ENCODE results near the gene FOXP1. TPM values are rescaled to one million over a fixed set of nuclear protein-coding genes. Genes with fewer than 3 reads are reported as not detected.

FOXP1 gene
- total RNA-seq, 1 donor from 2014 or later, result 33.2 TPM

GRCh38 chr3:71152039-71152891 is 431.3 kb downstream of the FOXP1 start:
- Histone ChIP-seq H3K36me3 (ENCODE audit: control insufficient read depth, insufficient read depth, low read length) (no peaks in the 10 kb centered on the region), H3K4me3 (ENCODE audit: low read depth, low read length) (no peak overlapping the region), H3K27me3 (ENCODE audit: control insufficient read depth, insufficient read depth, low read length) (no peaks in the 10 kb centered on the region)
- FAIRE-seq, result no peak
- DNase-seq (ENCODE audit: low read depth), result no peak
- TF ChIP-seq, protein P1, sequence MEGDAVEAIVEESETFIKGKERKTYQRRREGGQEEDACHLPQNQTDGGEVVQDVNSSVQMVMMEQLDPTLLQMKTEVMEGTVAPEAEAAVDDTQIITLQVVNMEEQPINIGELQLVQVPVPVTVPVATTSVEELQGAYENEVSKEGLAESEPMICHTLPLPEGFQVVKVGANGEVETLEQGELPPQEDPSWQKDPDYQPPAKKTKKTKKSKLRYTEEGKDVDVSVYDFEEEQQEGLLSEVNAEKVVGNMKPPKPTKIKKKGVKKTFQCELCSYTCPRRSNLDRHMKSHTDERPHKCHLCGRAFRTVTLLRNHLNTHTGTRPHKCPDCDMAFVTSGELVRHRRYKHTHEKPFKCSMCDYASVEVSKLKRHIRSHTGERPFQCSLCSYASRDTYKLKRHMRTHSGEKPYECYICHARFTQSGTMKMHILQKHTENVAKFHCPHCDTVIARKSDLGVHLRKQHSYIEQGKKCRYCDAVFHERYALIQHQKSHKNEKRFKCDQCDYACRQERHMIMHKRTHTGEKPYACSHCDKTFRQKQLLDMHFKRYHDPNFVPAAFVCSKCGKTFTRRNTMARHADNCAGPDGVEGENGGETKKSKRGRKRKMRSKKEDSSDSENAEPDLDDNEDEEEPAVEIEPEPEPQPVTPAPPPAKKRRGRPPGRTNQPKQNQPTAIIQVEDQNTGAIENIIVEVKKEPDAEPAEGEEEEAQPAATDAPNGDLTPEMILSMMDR (IDR thresholded peaks at IDR 0.05; ENCODE audit: insufficient read depth, low read length, severe bottlenecking), result no peak

- Histone ChIP-seq H3K27me3 (ENCODE audit: control insufficient read depth, insufficient read depth, low read length) (no peaks in the 10 kb centered on the region), H3K36me3 (ENCODE audit: control insufficient read depth, insufficient read depth, low read length) (no peaks in the 10 kb centered on the region), H3K4me3 (ENCODE audit: low read depth, low read length) (no peak overlapping the region)
- no peak for FAIRE-seq
- TF ChIP-seq, protein P1 (IDR thresholded peaks at IDR 0.05; ENCODE audit: insufficient read depth, low read length, severe bottlenecking), result no peak
- peak; percentile 50 for DNase-seq (ENCODE audit: low read depth)
These were observed 433.3 kb downstream of the FOXP1 start for GRCh38 chr3:71149959-71150954.

DNA sequence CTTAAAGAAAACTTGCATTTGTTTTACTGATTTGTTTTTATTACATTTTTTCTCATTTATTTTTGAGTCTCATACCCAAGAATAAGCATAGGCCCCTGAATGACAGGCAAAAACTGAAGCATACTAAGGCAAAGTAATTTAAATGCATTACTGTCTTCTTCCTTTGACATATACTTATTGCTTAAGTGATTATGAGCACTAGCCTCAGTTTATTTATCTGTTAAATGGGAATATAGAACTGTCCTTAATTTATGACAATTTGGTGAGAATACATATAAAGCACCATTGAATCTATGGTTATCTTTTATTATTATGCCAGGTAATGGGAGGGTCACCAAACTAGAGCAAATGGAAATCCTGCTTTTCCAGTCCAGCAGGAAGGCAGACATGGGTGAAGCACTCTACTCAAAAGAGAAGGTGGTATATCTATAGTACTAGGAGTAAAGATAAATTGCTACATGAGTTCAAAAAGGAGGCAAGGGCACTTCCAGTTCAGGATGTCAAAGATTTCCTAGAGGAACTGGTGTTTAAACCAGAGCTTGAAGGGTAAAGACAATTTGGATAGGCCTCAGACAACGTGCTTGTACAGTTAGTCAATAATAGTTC is 435.0 kb downstream of the FOXP1 start:
- DNase-seq (ENCODE audit: low read depth), result no peak
- FAIRE-seq, result no peak
- TF ChIP-seq, protein P1 (IDR thresholded peaks at IDR 0.05; ENCODE audit: insufficient read depth, low read length, severe bottlenecking), result no peak
- H3K4me3 ChIP-seq (ENCODE audit: low read depth, low read length), result no peak overlapping the region
- H3K36me3 ChIP-seq (ENCODE audit: control insufficient read depth, insufficient read depth, low read length), result no peaks in the 10 kb centered on the region
- no peaks in the 10 kb centered on the region for H3K27me3 ChIP-seq (ENCODE audit: control insufficient read depth, insufficient read depth, low read length)

- no peak for DNase-seq (ENCODE audit: low read depth)
- no peak for FAIRE-seq
- Histone ChIP-seq H3K27me3 (ENCODE audit: control insufficient read depth, insufficient read depth, low read length) (no peaks in the 10 kb centered on the region), H3K4me3 (ENCODE audit: low read depth, low read length) (no peak overlapping the region), H3K36me3 (ENCODE audit: control insufficient read depth, insufficient read depth, low read length) (no peaks in the 10 kb centered on the region)
- TF ChIP-seq, protein P1 (IDR thresholded peaks at IDR 0.05; ENCODE audit: insufficient read depth, low read length, severe bottlenecking), result no peak
These were observed 436.9 kb downstream of the FOXP1 start for GRCh38 chr3:71146673-71147072.

DNA sequence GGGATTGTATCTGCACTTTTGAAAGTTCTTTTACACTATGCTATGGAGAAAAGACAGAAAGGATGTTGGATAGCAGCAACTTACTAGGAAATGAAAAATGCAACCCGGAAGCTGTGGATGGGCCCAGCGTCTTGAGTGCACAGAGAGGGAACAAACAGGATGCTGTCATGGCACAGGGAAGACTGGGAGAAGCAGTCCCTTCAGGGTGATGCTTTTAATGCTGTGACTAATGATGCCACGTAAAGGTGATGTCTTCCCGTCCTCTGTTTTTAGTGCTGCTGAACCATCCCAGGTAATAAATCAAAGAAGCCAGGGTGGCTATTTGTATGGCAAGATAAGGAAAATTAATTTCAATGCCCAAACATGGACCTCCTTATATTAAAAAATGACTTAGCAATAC is 437.6 kb downstream of the FOXP1 start:
- Histone ChIP-seq H3K27me3 (ENCODE audit: control insufficient read depth, insufficient read depth, low read length) (no peaks in the 10 kb centered on the region), H3K4me3 (ENCODE audit: low read depth, low read length) (no peak overlapping the region), H3K36me3 (ENCODE audit: control insufficient read depth, insufficient read depth, low read length) (no peaks in the 10 kb centered on the region)
- DNase-seq (ENCODE audit: low read depth) (no peak), FAIRE-seq (no peak)
- TF ChIP-seq, protein P1 (IDR thresholded peaks at IDR 0.05; ENCODE audit: insufficient read depth, low read length, severe bottlenecking), result no peak

All from bronchial epithelial cell (primary cell).